H1 (cell line): ENCODE results near the gene CHRDL2. TPM values are rescaled to one million over a fixed set of nuclear protein-coding genes. Genes with fewer than 3 reads are reported as not detected.

Experiments used
- CTCF ChIA-PET: fragments of 300-600 bp; sonication (Branson Sonifier 250); formaldehyde crosslinking; loops from one replicate; lab custom pipeline; 2021; ENCODE audit not compliant: partially characterized antibody; lab: Charles Lee
- POLR2A ChIA-PET: fragments of 300-600 bp; sonication (Branson Sonifier 250); formaldehyde crosslinking; loops from one replicate; lab custom pipeline; 2021; ENCODE audit warnings: inconsistent platforms; ENCODE audit not compliant: partially characterized antibody; lab: Charles Lee
- DNase-seq, 2 experiments: peaks; one replicate each; pipeline versions ENCODE4 v3.0.0 to v3.0.0-alpha.2; 2010 to 2022; ENCODE audit warnings: low spot score in 2 of 2, low read depth in 1 of 2, mixed read lengths in 1 of 2
- FAIRE-seq: peaks from 2 replicates; lab custom pipeline; 2011; peaks lifted over from hg19 to GRCh38; lab: Jason Lieb, UNC
- H2AFZ ChIP-seq: 2 replicates; pipeline ENCODE4 v1.8.1; 2012; ENCODE audit warnings: low read length, inconsistent platforms
- H2AK5ac ChIP-seq: 2 replicates; pipeline ENCODE4 v1.6.1; 2013; ENCODE audit warnings: low read depth, low read length
- H2BK120ac ChIP-seq: replicated peaks from 2 replicates; pipeline ENCODE3; 2013; ENCODE audit warnings: low read depth, low read length, inconsistent platforms
- H2BK12ac ChIP-seq: 2 replicates; pipeline ENCODE4 v1.6.1; 2013; ENCODE audit warnings: low read depth, low read length
- H2BK15ac ChIP-seq: 2 replicates; pipeline ENCODE4 v1.6.1; 2013; ENCODE audit warnings: low read length
- H2BK20ac ChIP-seq: 2 replicates; pipeline ENCODE4 v1.6.1; 2013; ENCODE audit warnings: low read length
- H2BK5ac ChIP-seq: 2 replicates; pipeline ENCODE4 v1.6.1; 2013; ENCODE audit warnings: low read depth, low read length
- H3K14ac ChIP-seq: 2 replicates; pipeline ENCODE4 v1.6.1; 2013; ENCODE audit warnings: inconsistent platforms; ENCODE audit not compliant: insufficient read length
- H3K18ac ChIP-seq: 2 replicates; pipeline ENCODE4 v1.6.1; 2013; ENCODE audit warnings: low read length; ENCODE audit errors: extremely low read depth
- H3K23ac ChIP-seq: 2 replicates; pipeline ENCODE4 v1.6.1; 2013; ENCODE audit warnings: inconsistent platforms; ENCODE audit not compliant: insufficient read length
- H3K23me2 ChIP-seq: 2 replicates; pipeline ENCODE4 v1.6.1; 2013; ENCODE audit warnings: low read depth, low read length
- H3K27ac ChIP-seq: 2 replicates; pipeline ENCODE4 v1.6.1; 2011; ENCODE audit warnings: low read depth, low read length, inconsistent platforms
- H3K27me3 ChIP-seq, 4 experiments: replicated peaks in 1 of 4; 1 replicate in 1 of 4; 2 replicates in 3 of 4; pipeline versions ENCODE4 v1.6.1 to v1.8.1; 2011 to 2013; ENCODE audit warnings: low read length in 3 of 4, mild to moderate bottlenecking in 3 of 4, inconsistent platforms in 2 of 4, mixed read lengths in 2 of 4, moderate library complexity in 1 of 4; ENCODE audit not compliant: control insufficient read depth in 3 of 4, insufficient read depth in 3 of 4; ENCODE audit errors: extremely low read depth in 1 of 4
- H3K36me3 ChIP-seq, 4 experiments: 2 replicates each; pipeline versions ENCODE4 v1.6.1 to v1.8.1; 2011 to 2013; ENCODE audit warnings: mild to moderate bottlenecking in 4 of 4, low read length in 3 of 4, moderate library complexity in 2 of 4, control low read depth in 1 of 4, inconsistent platforms in 1 of 4; ENCODE audit not compliant: insufficient read depth in 4 of 4, control insufficient read depth in 2 of 4
- H3K4ac ChIP-seq: replicated peaks from 2 replicates; pipeline ENCODE3; 2013; ENCODE audit warnings: low read length, low read depth, mixed read lengths, inconsistent platforms; ENCODE audit not compliant: insufficient read length
- H3K4me1 ChIP-seq, 4 experiments: replicated peaks in 1 of 4; 1 replicate in 1 of 4; 2 replicates in 3 of 4; pipeline versions ENCODE4 v1.6.1 to v1.8.1; 2011 to 2013; ENCODE audit warnings: low read length in 3 of 4, inconsistent platforms in 2 of 4, mixed read lengths in 1 of 4; ENCODE audit not compliant: insufficient read depth in 4 of 4, control insufficient read depth in 3 of 4
- H3K4me2 ChIP-seq, 2 experiments: 2 replicates each; pipeline versions ENCODE4 v1.6.1 to v1.8.1; 2011 to 2013; ENCODE audit warnings: low read depth in 2 of 2, low read length in 2 of 2, control low read depth in 1 of 2, inconsistent platforms in 1 of 2, mild to moderate bottlenecking in 1 of 2; ENCODE audit not compliant: insufficient read depth in 1 of 2
- H3K4me3 ChIP-seq, 4 experiments: fragments of 200-600, 300-600 bp in 1 of 4; sonication (generic), shearing (Covaris generic), sonication (Bioruptor Twin) in 1 of 4; 2 replicates each; pipeline versions ENCODE4 v1.5.1 to v1.8.1; 2011 to 2016; ENCODE audit warnings: low read length in 4 of 4, low read depth in 3 of 4, control low read depth in 2 of 4, inconsistent platforms in 2 of 4, mild to moderate bottlenecking in 2 of 4, mixed read lengths in 1 of 4, moderate library complexity in 1 of 4; ENCODE audit not compliant: insufficient read depth in 2 of 4; ENCODE audit errors: extremely low read depth in 1 of 4
- H3K56ac ChIP-seq: replicated peaks from 2 replicates; pipeline ENCODE3; 2013; ENCODE audit warnings: low read depth, mild to moderate bottlenecking, mixed read lengths, low read length, inconsistent platforms; ENCODE audit not compliant: insufficient read length
- H3K79me1 ChIP-seq: 2 replicates; pipeline ENCODE4 v1.6.1; 2013; ENCODE audit warnings: low read depth, low read length, control low read depth
- H3K79me2 ChIP-seq, 2 experiments: 2 replicates each; pipeline versions ENCODE4 v1.6.1 to v1.8.1; 2012 to 2013; ENCODE audit warnings: low read length in 2 of 2, mild to moderate bottlenecking in 2 of 2, inconsistent platforms in 1 of 2; ENCODE audit not compliant: insufficient read depth in 2 of 2, control insufficient read depth in 1 of 2
- H3K9ac ChIP-seq, 4 experiments: replicated peaks in 1 of 4; 1 replicate in 1 of 4; 2 replicates in 3 of 4; pipeline versions ENCODE4 v1.6.1 to v1.8.1; 2011 to 2013; ENCODE audit warnings: low read depth in 3 of 4, low read length in 3 of 4, control low read depth in 2 of 4, mild to moderate bottlenecking in 2 of 4, moderate library complexity in 2 of 4, inconsistent platforms in 1 of 4; ENCODE audit errors: extremely low read depth in 1 of 4
- H3K9me3 ChIP-seq, 2 experiments: 2 replicates each; pipeline versions ENCODE4 v1.6.1 to v1.8.1; 2012 to 2013; ENCODE audit warnings: mild to moderate bottlenecking in 2 of 2, moderate library complexity in 2 of 2, control low read depth in 1 of 2, inconsistent platforms in 1 of 2, low read depth in 1 of 2, low read length in 1 of 2, mixed read lengths in 1 of 2; ENCODE audit not compliant: insufficient read depth in 2 of 2
- H4K20me1 ChIP-seq, 2 experiments: replicated peaks in 1 of 2; 2 replicates each; pipeline versions ENCODE3 to v1.8.1; 2011 to 2013; ENCODE audit warnings: inconsistent platforms in 2 of 2, low read length in 2 of 2, mild to moderate bottlenecking in 1 of 2; ENCODE audit not compliant: insufficient read depth in 2 of 2, control insufficient read depth in 1 of 2
- H4K5ac ChIP-seq: 2 replicates; pipeline ENCODE4 v1.6.1; 2013; ENCODE audit warnings: low read length, low read depth, mixed read lengths, inconsistent platforms; ENCODE audit not compliant: insufficient read length
- H4K8ac ChIP-seq: 2 replicates; pipeline ENCODE4 v1.8.0; 2013; ENCODE audit warnings: mild to moderate bottlenecking, moderate library complexity, low read length, inconsistent platforms; ENCODE audit not compliant: insufficient read depth; ENCODE audit errors: extremely low read depth
- H4K91ac ChIP-seq: replicated peaks from 2 replicates; pipeline ENCODE3; 2013; ENCODE audit warnings: low read length, mixed read lengths, inconsistent platforms; ENCODE audit not compliant: insufficient read length
- CHD1 ChIP-seq: IDR thresholded peaks from 2 replicates; pipeline ENCODE4 v1.6.1; 2012; ENCODE audit warnings: low read depth, low read length, improper control_type of control experiment
- GTF2F1 ChIP-seq: IDR thresholded peaks from 2 replicates; pipeline ENCODE4 v1.6.1; 2012; ENCODE audit warnings: low read depth, low read length, improper control_type of control experiment, borderline replicate concordance
- HDAC2 ChIP-seq, 2 experiments: fragments of 300-600 bp in 1 of 2; sonication (generic) in 1 of 2; IDR thresholded peaks; 2 replicates each; pipeline ENCODE4 v1.6.1; 2011 to 2012; ENCODE audit warnings: low read depth in 2 of 2, low read length in 2 of 2, mild to moderate bottlenecking in 2 of 2, moderate library complexity in 2 of 2, borderline replicate concordance in 1 of 2, inconsistent platforms in 1 of 2
- KDM1A ChIP-seq: fragments of 200-600, 300-600 bp; sonication (generic); IDR thresholded peaks from 2 replicates; pipeline ENCODE4 v1.7.1; 2016; ENCODE audit warnings: mild to moderate bottlenecking, low read length, borderline replicate concordance
- MAFK ChIP-seq: IDR thresholded peaks from 2 replicates; pipeline ENCODE4 v1.6.1; 2012; ENCODE audit warnings: low read depth, mild to moderate bottlenecking, improper control_type of control experiment, low read length
- RAD21 ChIP-seq, 2 experiments: IDR thresholded peaks in 1 of 2; conservative IDR thresholded peaks in 1 of 2; 2 replicates each; pipeline ENCODE4 v1.6.1; 2011; ENCODE audit warnings: low read depth in 2 of 2, low read length in 2 of 2, improper control_type of control experiment in 1 of 2, inconsistent platforms in 1 of 2, mild to moderate bottlenecking in 1 of 2, moderate library complexity in 1 of 2
- polyA plus RNA-seq, 7 experiments: library from polyadenylated mRNA; depleted of rRNA in 3 of 7; stranded (reverse) in 5 of 7; unstranded in 2 of 7; fragments of >200 nt in 5 of 7; fragments of 200-250 nt in 2 of 7; gene quantifications; 1 replicate in 5 of 7; 2 replicates in 1 of 7; 4 replicates in 1 of 7; pipeline versions ENCODE4 v1.2.1 to v1.2.3, GENCODE V29; 2011 to 2013; ENCODE audit warnings: missing spikeins in 2 of 7, mixed read lengths in 2 of 7
- total RNA-seq: library from RNA; stranded (reverse); fragmentation: NEBNext Ultra II Directional; extraction: Animal tissue kit (Norgen Biotek cat#: 25700); gene quantifications from 2 replicates; pipeline ENCODE4 v1.2.1, GENCODE V29; 2021
- TF ChIP-seq, protein P1 (sequence below): IDR thresholded peaks from 2 replicates; pipeline ENCODE4 v1.6.1; 2012; ENCODE audit warnings: low read length, inconsistent platforms

CHRDL2 gene
- total and polyA plus RNA-seq, 2 of the 8 experiments (the other 6 are each of a cell fraction or from before 2014, with no cell fraction given), result 0.26 to 0.48 TPM

DNA sequence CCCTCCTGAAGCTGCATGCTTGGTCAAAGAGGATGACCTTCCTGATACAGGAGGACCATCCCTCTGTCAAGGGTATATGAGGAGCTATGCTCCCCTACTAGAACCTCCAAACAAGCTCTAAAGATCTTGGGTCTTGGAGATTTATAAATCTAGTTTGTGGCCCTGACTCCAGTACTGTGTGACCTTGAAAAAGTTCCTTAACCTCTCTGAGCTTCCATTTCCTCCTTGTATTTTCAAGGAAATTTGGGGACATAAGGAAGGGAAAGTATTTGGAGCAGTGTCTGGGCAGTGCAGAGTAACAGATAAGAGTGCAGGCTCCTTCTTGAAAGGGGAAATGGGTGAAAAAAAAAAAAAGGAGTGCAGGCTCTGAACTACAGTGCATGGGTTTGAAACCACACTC, 45.9 kb downstream of the CHRDL2 start:
- H2AK5ac ChIP-seq, result no peak overlapping the region
- H3K18ac ChIP-seq, result no peak overlapping the region
- H3K36me3 ChIP-seq, result no peaks in the 10 kb centered on the region
- H3K27ac ChIP-seq, result no peak overlapping the region
- H4K8ac ChIP-seq, result no peak overlapping the region
- ChIA-PET CTCF (interaction anchor here (0.8 to 10.2 kb wide), 8 partner anchors 8 to 41 kb away, joined by 3 to 72 read pairs (median 6); no protein-coding TSS in a partner anchor), POLR2A (interaction anchor here (1.6 kb wide), 1 partner anchor 11 kb away, joined by 4 read pairs; no protein-coding TSS in a partner anchor)
- H3K27me3 ChIP-seq, result peaks cover 0 to 12% (median 7%) of the 10 kb centered on the region in 4 experiments; a peak in 5 of 7 replicates
- no peaks in the 10 kb centered on the region for H3K79me1 ChIP-seq
- H2BK5ac ChIP-seq, result no peak overlapping the region
- H2BK20ac ChIP-seq, result no peak overlapping the region
- no peak overlapping the region for H3K23ac ChIP-seq
- no peaks in the 10 kb centered on the region for H3K23me2 ChIP-seq
- no peak for FAIRE-seq
- no peak overlapping the region for H3K14ac ChIP-seq
- peaks cover 5 to 8% (median 7%) of the 10 kb centered on the region in 4 experiments; a peak in 6 of 7 replicates for H3K4me1 ChIP-seq
- H3K4me2 ChIP-seq, result no peak overlapping the region
- no peak overlapping the region for H2BK15ac ChIP-seq
- TF ChIP-seq GTF2F1, result no peak
- no peak for TF ChIP-seq RAD21 (IDR thresholded peaks at IDR 0.05 in 1 of 2, conservative IDR thresholded peaks at IDR 0.05 in 1 of 2; ENCODE audit: low read depth in 2 of 2, low read length in 2 of 2)
- no peak for TF ChIP-seq CHD1
- TF ChIP-seq, protein P1, sequence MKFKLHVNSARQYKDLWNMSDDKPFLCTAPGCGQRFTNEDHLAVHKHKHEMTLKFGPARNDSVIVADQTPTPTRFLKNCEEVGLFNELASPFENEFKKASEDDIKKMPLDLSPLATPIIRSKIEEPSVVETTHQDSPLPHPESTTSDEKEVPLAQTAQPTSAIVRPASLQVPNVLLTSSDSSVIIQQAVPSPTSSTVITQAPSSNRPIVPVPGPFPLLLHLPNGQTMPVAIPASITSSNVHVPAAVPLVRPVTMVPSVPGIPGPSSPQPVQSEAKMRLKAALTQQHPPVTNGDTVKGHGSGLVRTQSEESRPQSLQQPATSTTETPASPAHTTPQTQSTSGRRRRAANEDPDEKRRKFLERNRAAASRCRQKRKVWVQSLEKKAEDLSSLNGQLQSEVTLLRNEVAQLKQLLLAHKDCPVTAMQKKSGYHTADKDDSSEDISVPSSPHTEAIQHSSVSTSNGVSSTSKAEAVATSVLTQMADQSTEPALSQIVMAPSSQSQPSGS, result no peak
- TF ChIP-seq HDAC2 (IDR thresholded peaks at IDR 0.05; ENCODE audit: borderline replicate concordance in 1 of 2, low read depth in 2 of 2, low read length in 2 of 2), result peak in 1 of 2 experiments; percentile 62; a peak in 1 of 4 replicates
- 0 out of 2 replicates have a peak, but pooled peaks have one; percentile 70 for TF ChIP-seq KDM1A
- TF ChIP-seq MAFK, result no peak
- TF ChIP-seq, all 59 proteins: peak for 2
- no peak overlapping the region for H3K9ac ChIP-seq
- H3K79me2 ChIP-seq, result no peaks in the 10 kb centered on the region
- no peak for DNase-seq
- no peak overlapping the region for H2BK12ac ChIP-seq
- H3K56ac ChIP-seq, result no peak overlapping the region
- no peak overlapping the region for H2AFZ ChIP-seq
- no peak overlapping the region for H2BK120ac ChIP-seq
- H3K9me3 ChIP-seq, result no peaks in the 10 kb centered on the region
- no peak overlapping the region for H3K4ac ChIP-seq
- no peak overlapping the region for H4K5ac ChIP-seq
- H4K20me1 ChIP-seq, result no peaks in the 10 kb centered on the region
- H3K4me3 ChIP-seq, result no peak overlapping the region
- no peak overlapping the region for H4K91ac ChIP-seq
